ENCODE measurements around the gene SNTG2.

GRCh38 chr2:1186421-1186820 is 235.8 kb downstream of the SNTG2 start:
- TF ChIP-seq POLR2AphosphoS5 (IDR thresholded peaks at IDR 0.05), result no peak
- TF ChIP-seq CTCF (IDR thresholded peaks at IDR 0.05), result no peak
- TF ChIP-seq POLR2A (IDR thresholded peaks at IDR 0.05; ENCODE audit: low read depth), result no peak
- no peak for TF ChIP-seq EP300 (IDR thresholded peaks at IDR 0.05)

All from esophagus muscularis mucosa (tissue), 4 donors.